Measurements from ENCODE around the gene COL5A1.

Gene COL5A1

GRCh38 chr9:134858051-134858841 is 216.6 kb downstream of the COL5A1 start:
- peak; percentile 26 for DNase-seq (ENCODE audit: low read depth)

- DNase-seq (ENCODE audit: low read depth) = no peak
Measured at GRCh38 chr9:134860510-134860909, 218.9 kb downstream of the COL5A1 start.

- DNase-seq (ENCODE audit: low read depth) = no peak
Measured at GRCh38 chr9:134861595-134862334, 220.2 kb downstream of the COL5A1 start.

- DNase-seq (ENCODE audit: low read depth) = no peak
Measured at GRCh38 chr9:134863306-134863902, 221.8 kb downstream of the COL5A1 start.

GRCh38 chr9:134863941-134864820 is 222.6 kb downstream of the COL5A1 start:
- no peak for DNase-seq (ENCODE audit: low read depth)

- no peak for DNase-seq (ENCODE audit: low read depth)
Measured at GRCh38 chr9:134864821-134865190, 223.2 kb downstream of the COL5A1 start.

- no peak for DNase-seq (ENCODE audit: low read depth)
Measured at GRCh38 chr9:134867917-134868750, 226.5 kb downstream of the COL5A1 start.

- no peak for DNase-seq (ENCODE audit: low read depth)
Measured at GRCh38 chr9:134868751-134869553, 227.3 kb downstream of the COL5A1 start.

- no peak for DNase-seq (ENCODE audit: low read depth)
Measured at GRCh38 chr9:134869554-134870300, 228.1 kb downstream of the COL5A1 start.

- no peak for DNase-seq (ENCODE audit: low read depth)
Measured at GRCh38 chr9:134870301-134870694, 228.7 kb downstream of the COL5A1 start.

GRCh38 chr9:134870746-134871662 is 229.4 kb downstream of the COL5A1 start:
- DNase-seq (ENCODE audit: low read depth) = no peak

- no peak for DNase-seq (ENCODE audit: low read depth)
Measured at GRCh38 chr9:134871697-134872340, 230.2 kb downstream of the COL5A1 start.

- DNase-seq (ENCODE audit: low read depth) = no peak
Measured at GRCh38 chr9:134872482-134873231, 231.1 kb downstream of the COL5A1 start.

GRCh38 chr9:134875371-134875770 is 233.8 kb downstream of the COL5A1 start:
- no peak for DNase-seq (ENCODE audit: low read depth)

GRCh38 chr9:134877541-134877940 is 235.9 kb downstream of the COL5A1 start:
- no peak for DNase-seq (ENCODE audit: low read depth)

- DNase-seq (ENCODE audit: low read depth) = no peak
Measured at GRCh38 chr9:134879664-134880483, 238.3 kb downstream of the COL5A1 start.
